Measurements from ENCODE around the gene CREB3L1.

Gene CREB3L1

DNA sequence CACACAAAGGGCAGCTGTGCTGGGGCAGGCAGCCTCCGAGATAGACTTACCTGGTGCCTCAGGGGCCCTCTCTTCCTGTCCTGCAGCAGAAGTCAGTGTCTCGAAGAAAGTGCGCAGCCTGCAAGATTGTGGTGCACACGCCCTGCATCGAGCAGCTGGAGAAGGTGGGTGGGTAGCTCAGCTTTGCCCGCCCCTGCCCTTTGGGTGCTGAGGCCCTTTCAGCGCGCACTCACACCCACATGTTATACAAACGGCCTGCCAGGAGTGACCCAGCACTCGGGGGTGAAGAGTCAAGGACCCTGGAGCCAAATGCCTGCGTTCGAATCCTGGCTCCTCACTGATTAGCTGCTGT is 90.4 kb downstream of the CREB3L1 start:
- DNase-seq = no peak

DNA sequence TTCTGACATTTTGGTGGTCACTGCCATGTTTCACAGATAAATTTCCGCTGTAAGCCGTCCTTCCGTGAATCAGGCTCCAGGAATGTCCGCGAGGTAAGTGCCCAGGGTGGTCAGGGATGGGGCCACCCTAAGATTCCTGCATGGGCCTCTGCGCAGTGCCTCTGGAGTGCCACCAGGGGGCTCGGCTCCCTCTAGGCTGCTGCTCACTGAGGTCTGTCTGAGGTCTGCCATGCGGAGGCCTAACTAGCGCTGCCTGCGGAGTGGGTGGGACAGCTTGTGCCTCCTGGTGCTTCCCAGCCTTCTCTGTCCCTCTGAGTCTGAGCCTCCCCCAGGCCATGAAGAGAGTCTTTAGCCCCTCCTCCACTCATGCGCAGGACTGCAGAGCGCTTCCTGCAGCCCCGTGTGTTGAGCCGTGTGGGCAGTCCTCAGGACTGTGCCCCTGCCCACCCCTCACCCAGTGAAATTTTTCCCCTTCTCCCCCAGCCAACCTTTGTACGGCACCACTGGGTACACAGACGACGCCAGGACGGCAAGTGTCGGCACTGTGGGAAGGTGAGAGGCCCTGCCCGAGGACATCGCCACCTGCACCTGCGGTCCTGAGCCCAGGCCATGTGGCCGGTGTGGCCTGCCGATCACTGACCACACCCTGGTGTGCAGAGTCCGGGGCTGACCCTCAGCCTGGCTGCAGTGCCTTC is 92.1 kb downstream of the CREB3L1 start:
- DNase-seq = peak; percentile 46

DNA sequence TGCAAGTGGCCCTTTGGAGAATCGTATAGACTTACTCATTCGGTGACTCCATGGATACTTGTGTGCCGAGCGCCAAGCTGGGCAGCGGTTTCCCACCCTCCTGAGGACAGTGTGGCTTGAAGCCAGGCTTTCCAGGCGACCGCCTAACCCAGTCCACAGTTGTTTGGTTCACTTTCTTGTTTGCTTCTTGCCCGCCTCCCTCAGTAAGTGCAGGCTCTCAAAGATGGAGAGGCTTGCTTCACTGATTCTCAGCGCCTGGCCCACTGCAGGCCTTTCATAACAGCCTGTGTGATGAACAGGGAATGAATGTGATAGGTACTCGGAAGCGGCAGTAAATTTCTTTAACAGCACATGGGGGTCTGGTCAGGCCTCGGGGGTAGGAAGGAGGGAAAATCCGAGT is 92.8 kb downstream of the CREB3L1 start:
- DNase-seq = no peak

Data from NCI-H1436 (cell line).